Endothelial cell of umbilical vein (primary cell): ENCODE measurements around the gene IQGAP2. TPM values are rescaled to one million over a fixed set of nuclear protein-coding genes. Genes with fewer than 3 reads are reported as not detected.

Experiments used
- BruUV-seq: library from RNA; stranded (reverse); fragments of 400-500 nt; replicated peaks from 2 replicates; lab custom pipeline; 2021; lab: Mats Ljungman, UMichigan
- CTCF ChIA-PET: fragments of 300-600, 350-600 bp; sonication (Branson Sonifier 250); formaldehyde crosslinking; loops from one replicate; lab custom pipeline; 2021; ENCODE audit warnings: antibody characterized with exemption, inconsistent platforms; lab: Charles Lee
- POLR2A ChIA-PET: fragments of 300-600, 350-600 bp; sonication (Branson Sonifier 250); formaldehyde crosslinking; loops from one replicate; lab custom pipeline; 2021; ENCODE audit warnings: antibody characterized with exemption, inconsistent platforms; lab: Charles Lee
- DNase-seq: peaks from one replicate; pipeline ENCODE4 v3.0.0-alpha.2; 2011; ENCODE audit warnings: low read depth, low spot score
- FAIRE-seq: peaks from 2 replicates; lab custom pipeline; 2011; peaks lifted over from hg19 to GRCh38; lab: Jason Lieb, UNC
- H2AFZ ChIP-seq: 2 replicates; pipeline ENCODE4 v1.6.0; 2012; ENCODE audit warnings: low read depth, low read length, control low read depth, inconsistent platforms
- H3K27ac ChIP-seq: 2 replicates; pipeline ENCODE4 v1.5.1; 2011; ENCODE audit warnings: low read depth, mild to moderate bottlenecking, control low read depth, low read length, moderate library complexity; ENCODE audit not compliant: insufficient read depth
- H3K27me3 ChIP-seq, 2 experiments: 2 replicates each; pipeline versions ENCODE4 v1.6.0 to v1.6.1; 2011; ENCODE audit warnings: low read length in 2 of 2, mixed read lengths in 1 of 2; ENCODE audit not compliant: control insufficient read depth in 2 of 2, insufficient read depth in 2 of 2
- H3K36me3 ChIP-seq, 2 experiments: 2 replicates in 1 of 2; 3 replicates in 1 of 2; pipeline ENCODE4 v1.5.1; 2011; ENCODE audit warnings: low read length in 2 of 2, mild to moderate bottlenecking in 1 of 2, moderate library complexity in 1 of 2; ENCODE audit not compliant: control insufficient read depth in 2 of 2, insufficient read depth in 2 of 2; ENCODE audit errors: extremely low read depth in 1 of 2
- H3K4me1 ChIP-seq: 3 replicates; pipeline ENCODE4 v1.5.1; 2011; ENCODE audit warnings: mild to moderate bottlenecking, low read length; ENCODE audit not compliant: control insufficient read depth, insufficient read depth; ENCODE audit errors: extremely low read depth
- H3K4me2 ChIP-seq: 2 replicates; pipeline ENCODE4 v1.6.1; 2011; ENCODE audit warnings: low read length, control low read depth, mixed read lengths; ENCODE audit not compliant: insufficient read depth
- H3K4me3 ChIP-seq, 3 experiments: fragments of 200-600 bp in 1 of 3; sonication (generic), shearing (Covaris generic) in 1 of 3; replicated peaks in 1 of 3; 2 replicates each; pipeline ENCODE4 v1.5.1; 2011 to 2016; ENCODE audit warnings: control low read depth in 3 of 3, low read length in 3 of 3, mild to moderate bottlenecking in 2 of 3, inconsistent platforms in 1 of 3, low read depth in 1 of 3, moderate library complexity in 1 of 3; ENCODE audit not compliant: insufficient read depth in 1 of 3
- H3K79me2 ChIP-seq: 2 replicates; pipeline ENCODE4 v1.6.0; 2012; ENCODE audit warnings: low read length, inconsistent platforms; ENCODE audit not compliant: control insufficient read depth, insufficient read depth
- H3K9ac ChIP-seq: replicated peaks from 2 replicates; pipeline ENCODE3; 2011; ENCODE audit warnings: low read length, control low read depth; ENCODE audit not compliant: insufficient read depth; ENCODE audit errors: extremely low read depth
- H3K9me1 ChIP-seq: replicated peaks from 3 replicates; pipeline ENCODE4 v1.6.0; 2011; ENCODE audit warnings: mild to moderate bottlenecking, low read length; ENCODE audit not compliant: control insufficient read depth, insufficient read depth; ENCODE audit errors: extremely low read depth
- H3K9me3 ChIP-seq: replicated peaks from 2 replicates; pipeline ENCODE4 v1.5.1; 2012; ENCODE audit warnings: low read length, inconsistent platforms; ENCODE audit not compliant: control insufficient read depth, insufficient read depth
- H4K20me1 ChIP-seq: replicated peaks from 2 replicates; pipeline ENCODE3; 2011; ENCODE audit warnings: mild to moderate bottlenecking, low read length; ENCODE audit not compliant: control insufficient read depth, insufficient read depth; ENCODE audit errors: extremely low read depth
- EZH2 ChIP-seq: IDR thresholded peaks from 2 replicates; pipeline ENCODE4 v1.6.1; 2012; ENCODE audit warnings: borderline replicate concordance, low read depth, mild to moderate bottlenecking, moderate library complexity, low read length, inconsistent platforms; ENCODE audit not compliant: severe bottlenecking
- FOS ChIP-seq: IDR thresholded peaks from 2 replicates; pipeline ENCODE4 v1.6.1; 2011; ENCODE audit warnings: mild to moderate bottlenecking, low read length, moderate library complexity, borderline replicate concordance; ENCODE audit not compliant: insufficient read depth
- GATA2 ChIP-seq: IDR thresholded peaks from 2 replicates; pipeline ENCODE4 v1.7.0; 2011; ENCODE audit warnings: low read depth, mild to moderate bottlenecking, moderate library complexity, mixed read lengths, low read length; ENCODE audit not compliant: insufficient read length, insufficient read depth
- JUN ChIP-seq: IDR thresholded peaks from 2 replicates; pipeline ENCODE4 v1.6.1; 2011; ENCODE audit warnings: borderline replicate concordance, low read depth; ENCODE audit not compliant: insufficient read length, insufficient read depth
- MAX ChIP-seq: IDR thresholded peaks from 2 replicates; pipeline ENCODE4 v1.6.1; 2011; ENCODE audit not compliant: insufficient read depth, insufficient read length
- MYC ChIP-seq: IDR thresholded peaks from one replicate; pipeline ENCODE4 v1.6.1; 2011; ENCODE audit warnings: mild to moderate bottlenecking, low read depth, low read length
- POLR2A ChIP-seq: IDR thresholded peaks from 2 replicates; pipeline ENCODE4 v1.6.1; 2012; ENCODE audit warnings: low read depth, mild to moderate bottlenecking, control low read depth, low read length
- POLR2AphosphoS5 ChIP-seq: IDR thresholded peaks from 2 replicates; pipeline ENCODE4 v1.6.1; 2012; ENCODE audit warnings: low read depth, mild to moderate bottlenecking, control low read depth, low read length, moderate library complexity; ENCODE audit not compliant: insufficient read depth
- dilution Hi-C: fragments of 300-500 bp; cut with MboI; formaldehyde crosslinking; loops from one replicate; pipeline ENCODE4 v1.15.0; 2019; ENCODE audit warnings: low sequenced_read_pairs; ENCODE audit not compliant: extremely low pct_ligation_motif_present
- intact Hi-C: fragments of 100-400 bp; cut with micrococcal nuclease; formaldehyde crosslinking; loops from one replicate; pipeline ENCODE4 v1.10.0; 2022
- polyA plus RNA-seq, 4 experiments: library from polyadenylated mRNA; depleted of rRNA in 3 of 4; stranded (reverse) in 3 of 4; unstranded in 1 of 4; fragments of >200 nt; gene quantifications; 2 replicates each; pipeline versions ENCODE4 v1.2.1 to v1.2.3, GENCODE V29; 2011 to 2012; ENCODE audit warnings: missing spikeins in 1 of 4
- total RNA-seq: library from RNA; stranded (reverse); gene quantifications from 2 replicates; pipeline ENCODE4 v1.2.3, GENCODE V29; 2021
- TF ChIP-seq, protein P1 (sequence below), 2 donors: IDR thresholded peaks; 1 replicate in 1 of 2; 2 replicates in 1 of 2; pipeline ENCODE4 v1.5.1; 2011; ENCODE audit warnings: low read length in 2 of 2, mild to moderate bottlenecking in 2 of 2, moderate library complexity in 2 of 2, control low read depth in 1 of 2, inconsistent platforms in 1 of 2, low read depth in 1 of 2; ENCODE audit not compliant: insufficient read depth in 1 of 2; ENCODE audit errors: extremely low read depth in 1 of 2

Gene IQGAP2
- total and polyA plus RNA-seq, 2 donors (not counting 3 experiments of a cell fraction or from before 2014, with no cell fraction given): 4.5 to 4.7 TPM

GRCh38 chr5:76400466-76400865, 2.6 kb upstream of the IQGAP2 start:
- no peak overlapping the region for H3K4me2 ChIP-seq
- intact Hi-C loops: loop anchor here (5.0 kb wide), 1 partner anchor 242 kb away; no protein-coding TSS in a partner anchor
- no peak overlapping the region for H2AFZ ChIP-seq
- TF ChIP-seq EZH2 (no peak), POLR2AphosphoS5 (no peak), POLR2A (no peak), MYC (no peak), JUN (no peak), GATA2 (no peak), MAX (no peak), FOS (no peak)
- TF ChIP-seq, protein P1, sequence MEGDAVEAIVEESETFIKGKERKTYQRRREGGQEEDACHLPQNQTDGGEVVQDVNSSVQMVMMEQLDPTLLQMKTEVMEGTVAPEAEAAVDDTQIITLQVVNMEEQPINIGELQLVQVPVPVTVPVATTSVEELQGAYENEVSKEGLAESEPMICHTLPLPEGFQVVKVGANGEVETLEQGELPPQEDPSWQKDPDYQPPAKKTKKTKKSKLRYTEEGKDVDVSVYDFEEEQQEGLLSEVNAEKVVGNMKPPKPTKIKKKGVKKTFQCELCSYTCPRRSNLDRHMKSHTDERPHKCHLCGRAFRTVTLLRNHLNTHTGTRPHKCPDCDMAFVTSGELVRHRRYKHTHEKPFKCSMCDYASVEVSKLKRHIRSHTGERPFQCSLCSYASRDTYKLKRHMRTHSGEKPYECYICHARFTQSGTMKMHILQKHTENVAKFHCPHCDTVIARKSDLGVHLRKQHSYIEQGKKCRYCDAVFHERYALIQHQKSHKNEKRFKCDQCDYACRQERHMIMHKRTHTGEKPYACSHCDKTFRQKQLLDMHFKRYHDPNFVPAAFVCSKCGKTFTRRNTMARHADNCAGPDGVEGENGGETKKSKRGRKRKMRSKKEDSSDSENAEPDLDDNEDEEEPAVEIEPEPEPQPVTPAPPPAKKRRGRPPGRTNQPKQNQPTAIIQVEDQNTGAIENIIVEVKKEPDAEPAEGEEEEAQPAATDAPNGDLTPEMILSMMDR (IDR thresholded peaks at IDR 0.05; ENCODE audit: extremely low read depth in 1 of 2, insufficient read depth in 1 of 2, low read depth in 1 of 2, low read length in 2 of 2): no peak
- peaks cover 7% of the 10 kb centered on the region for H3K4me1 ChIP-seq
- CTCF ChIA-PET: no interaction called here
- H4K20me1 ChIP-seq: no peaks in the 10 kb centered on the region
- no peak overlapping the region for H3K4me3 ChIP-seq
- H3K9me1 ChIP-seq: no peaks in the 10 kb centered on the region
- dilution Hi-C loops: no loop called here
- BruUV-seq: no TSS peak
- POLR2A ChIA-PET: no interaction called here
- H3K9ac ChIP-seq: no peak overlapping the region
- H3K36me3 ChIP-seq: no peaks in the 10 kb centered on the region
- H3K27ac ChIP-seq: no peak overlapping the region
- no peaks in the 10 kb centered on the region for H3K79me2 ChIP-seq
- FAIRE-seq (no peak), DNase-seq (no peak)
- peaks cover 27 to 39% of the 10 kb centered on the region in 2 experiments for H3K27me3 ChIP-seq
- H3K9me3 ChIP-seq: no peaks in the 10 kb centered on the region
